ENCODE results near the gene PLAAT4.

Gene PLAAT4

GRCh38 chr11:63536669-63537292, at the start of gene PLAAT4:
TSS of gene PLAAT4 (plus strand) at chr11:63536808. CDS start at chr11:63536869, 61 bp downstream.
- DNase-seq (ENCODE audit: low read depth in 2 of 2) = no peak

GRCh38 chr11:63488789-63489188, 47.8 kb upstream of the PLAAT4 start:
- no peak for DNase-seq (ENCODE audit: low read depth in 2 of 2)

DNA sequence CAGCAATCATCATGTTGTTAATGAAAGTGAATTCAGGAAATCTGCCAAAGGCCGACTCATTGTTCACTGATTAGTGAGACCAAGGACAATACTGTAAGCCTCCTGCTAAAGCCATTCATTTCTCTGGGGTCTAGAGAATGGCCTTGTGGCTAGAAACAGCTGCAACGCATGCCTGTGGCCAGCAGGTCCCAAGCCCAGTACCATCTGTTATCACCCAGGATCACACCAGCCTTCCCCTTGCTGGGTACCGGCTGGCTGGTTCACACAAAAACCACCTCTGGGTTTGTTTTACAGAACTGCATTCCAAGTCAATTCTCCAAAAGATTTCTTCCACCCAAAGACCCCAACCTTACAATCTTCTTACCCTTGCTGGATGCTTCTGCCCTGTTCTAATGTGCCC, 46.7 kb upstream of the PLAAT4 start:
- DNase-seq (ENCODE audit: low read depth in 2 of 2) = no peak

GRCh38 chr11:63490551-63491239, 45.9 kb upstream of the PLAAT4 start, which contains the start of gene PLAAT5:
TSS of gene PLAAT5 (minus strand) at chr11:63491167. CDS start at chr11:63491034, 133 bp downstream.
- DNase-seq (ENCODE audit: low read depth in 2 of 2) = no peak

DNA sequence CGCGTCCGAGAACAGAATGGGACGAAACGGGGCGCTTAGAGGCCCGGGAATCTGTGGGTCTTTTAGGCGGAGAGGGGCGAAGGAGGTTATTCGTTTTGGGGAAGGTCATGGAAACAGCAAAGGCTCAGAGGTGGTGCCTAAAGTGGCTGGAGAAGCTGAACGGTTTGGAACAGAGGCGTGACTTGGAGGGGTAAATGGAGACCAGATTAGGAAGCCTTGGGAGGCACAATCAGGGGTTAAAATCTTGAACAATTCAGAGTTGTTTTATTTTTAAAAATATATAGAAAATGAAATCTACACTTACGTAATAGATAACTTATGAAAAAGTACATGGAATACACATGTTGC, 45.4 kb upstream of the PLAAT4 start:
- no peak for DNase-seq (ENCODE audit: low read depth in 2 of 2)

DNA sequence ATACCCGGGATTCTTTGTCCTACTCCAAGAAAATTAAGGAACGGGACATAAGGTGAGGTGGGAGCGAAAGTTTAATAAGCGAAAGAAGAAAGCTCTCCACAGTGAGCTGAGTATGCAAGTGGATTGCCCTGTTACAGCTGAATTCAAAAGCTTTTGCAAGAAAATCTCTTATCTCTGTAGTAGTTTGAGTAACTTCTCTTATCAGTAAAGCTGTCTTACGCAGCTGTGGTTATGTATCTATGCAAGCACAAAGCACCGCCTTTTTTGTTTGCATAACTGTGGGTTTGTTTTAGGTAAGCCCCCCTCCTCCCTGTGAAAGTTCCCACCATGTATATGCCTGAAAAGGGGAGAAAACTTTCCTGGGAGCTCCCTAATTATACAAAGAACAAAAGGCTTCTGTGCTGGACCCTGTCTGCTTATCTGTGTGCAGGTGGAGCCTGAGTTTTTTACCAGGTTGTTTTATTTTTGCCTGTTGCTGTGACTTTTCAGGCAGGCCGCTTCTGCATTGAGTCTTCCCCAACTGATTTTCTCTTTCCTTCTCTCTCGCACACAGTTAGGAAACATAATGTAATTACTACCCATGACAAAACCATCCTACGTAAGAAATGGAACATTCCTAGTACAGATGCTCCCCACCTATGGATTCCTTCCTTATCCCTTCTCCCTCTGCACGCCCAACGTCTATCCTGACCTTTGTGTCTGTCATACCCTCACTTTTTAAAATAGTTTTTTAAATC, 44.8 kb upstream of the PLAAT4 start:
- no peak for DNase-seq (ENCODE audit: low read depth in 2 of 2)

- DNase-seq (ENCODE audit: low read depth in 2 of 2) = no peak
These were observed 44.2 kb upstream of the PLAAT4 start for GRCh38 chr11:63492441-63492840.

DNA sequence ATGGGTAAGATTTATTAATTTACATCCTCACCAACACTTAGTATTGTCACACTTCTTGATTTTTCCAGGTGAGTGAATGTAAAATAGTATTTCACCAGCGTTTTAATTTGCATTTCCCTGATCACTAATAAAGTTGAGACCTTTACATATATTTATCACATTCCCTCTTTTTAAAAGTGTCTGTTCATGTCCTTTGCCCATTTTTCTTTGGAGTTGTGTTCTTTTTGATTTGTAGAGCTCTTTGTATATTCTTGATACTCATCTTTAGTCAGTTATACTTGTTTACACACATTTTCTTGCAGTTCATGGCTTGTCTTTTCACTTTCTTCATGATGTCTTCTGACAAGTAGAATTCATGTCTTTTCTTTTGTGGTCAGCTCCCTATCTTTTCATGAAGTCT, 43.5 kb upstream of the PLAAT4 start:
- no peak for DNase-seq (ENCODE audit: low read depth in 2 of 2)

GRCh38 chr11:63494975-63495374, 41.6 kb upstream of the PLAAT4 start:
- no peak for DNase-seq (ENCODE audit: low read depth in 2 of 2)

DNA sequence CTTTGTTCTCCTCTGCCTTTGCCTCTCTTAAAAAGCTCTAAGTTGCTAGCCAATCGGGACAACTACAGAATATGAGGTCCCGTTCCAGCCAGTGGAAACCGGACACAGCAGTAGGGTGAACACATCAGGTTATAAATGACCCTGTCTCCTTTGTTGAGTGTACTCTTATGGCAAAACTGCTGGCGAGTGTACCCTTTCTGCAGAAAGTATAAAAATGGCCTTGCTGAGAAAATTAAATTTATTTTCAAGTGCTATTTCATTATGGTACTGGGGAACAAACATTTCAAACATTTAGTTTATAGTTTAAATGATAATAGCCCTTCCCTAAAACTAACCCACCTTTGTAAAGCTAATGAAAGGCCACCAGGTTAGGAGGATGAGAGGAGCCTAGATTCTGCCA, 36.7 kb upstream of the PLAAT4 start:
- DNase-seq (ENCODE audit: low read depth in 2 of 2) = no peak

DNA sequence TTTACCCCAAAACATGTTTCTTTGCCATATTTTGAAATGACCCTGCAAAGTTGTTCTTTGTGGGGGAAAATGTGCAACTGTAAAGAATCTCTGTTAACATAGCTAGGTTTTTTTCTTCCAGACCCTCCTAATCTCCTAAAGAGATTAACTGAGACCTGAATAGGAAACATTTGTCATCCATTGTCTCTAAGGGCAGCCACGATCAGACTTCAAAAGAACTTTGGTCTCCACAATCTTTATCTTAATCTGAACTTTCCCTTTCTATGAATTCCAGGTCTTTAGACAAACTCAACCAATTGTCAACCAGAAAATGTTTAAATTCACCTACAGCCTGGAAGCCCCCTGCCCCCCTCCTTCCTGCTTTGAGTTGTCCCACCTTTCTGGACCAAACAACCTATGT, 35.4 kb upstream of the PLAAT4 start:
- DNase-seq (ENCODE audit: low read depth in 2 of 2) = no peak

GRCh38 chr11:63502252-63502820, 34.3 kb upstream of the PLAAT4 start:
- DNase-seq (ENCODE audit: low read depth in 2 of 2) = no peak

DNA sequence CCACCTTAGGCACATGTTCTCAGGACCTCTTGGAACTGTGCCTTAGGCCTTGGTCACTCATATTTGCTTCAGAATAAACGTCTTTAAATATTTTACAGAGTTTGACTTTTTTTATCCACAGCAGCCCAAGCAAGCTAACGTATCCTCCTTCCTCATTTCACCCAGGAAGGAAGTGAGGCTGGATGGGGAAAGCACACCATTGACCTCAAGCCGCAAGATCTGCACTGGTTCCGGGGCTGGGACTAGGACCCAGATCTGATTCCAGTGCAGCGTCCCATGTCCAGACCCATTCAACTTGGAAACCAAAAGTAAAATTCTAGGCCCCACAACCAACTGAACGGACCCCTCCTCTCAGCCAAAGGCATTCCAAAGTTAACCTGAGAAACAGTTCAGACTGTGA, 33.1 kb upstream of the PLAAT4 start:
- no peak for DNase-seq (ENCODE audit: low read depth in 2 of 2)

GRCh38 chr11:63504054-63504453, 32.6 kb upstream of the PLAAT4 start:
- no peak for DNase-seq (ENCODE audit: low read depth in 2 of 2)

- DNase-seq (ENCODE audit: low read depth in 2 of 2) = no peak
These were observed 31.5 kb upstream of the PLAAT4 start for GRCh38 chr11:63504933-63505586.

GRCh38 chr11:63505857-63506528, 30.6 kb upstream of the PLAAT4 start, which contains the start of gene LGALS12:
TSS of gene LGALS12 (plus strand) at chr11:63506084. CDS start at chr11:63506459, 375 bp downstream.
- DNase-seq (ENCODE audit: low read depth in 2 of 2) = no peak

DNA sequence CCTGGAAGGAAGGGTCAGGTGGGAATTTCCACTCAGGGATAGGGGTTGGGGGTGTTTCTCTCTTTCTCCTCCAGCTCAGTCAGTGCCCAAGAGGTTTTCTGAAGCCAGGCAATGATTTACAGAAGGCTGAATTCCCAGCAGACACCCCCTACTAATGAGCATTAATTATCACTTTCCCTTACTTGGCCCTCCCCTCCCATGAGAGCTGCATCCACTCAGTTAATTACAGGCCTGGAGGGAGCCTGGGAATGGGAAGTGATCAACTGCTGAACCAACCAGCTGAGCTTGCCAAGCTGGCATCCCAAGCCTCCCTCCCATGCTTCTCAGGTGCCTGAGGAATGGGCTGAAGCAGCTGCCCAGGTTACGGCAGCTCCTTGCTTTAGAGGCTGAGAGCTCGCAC, 29.7 kb upstream of the PLAAT4 start:
- no peak for DNase-seq (ENCODE audit: low read depth in 2 of 2)

DNA sequence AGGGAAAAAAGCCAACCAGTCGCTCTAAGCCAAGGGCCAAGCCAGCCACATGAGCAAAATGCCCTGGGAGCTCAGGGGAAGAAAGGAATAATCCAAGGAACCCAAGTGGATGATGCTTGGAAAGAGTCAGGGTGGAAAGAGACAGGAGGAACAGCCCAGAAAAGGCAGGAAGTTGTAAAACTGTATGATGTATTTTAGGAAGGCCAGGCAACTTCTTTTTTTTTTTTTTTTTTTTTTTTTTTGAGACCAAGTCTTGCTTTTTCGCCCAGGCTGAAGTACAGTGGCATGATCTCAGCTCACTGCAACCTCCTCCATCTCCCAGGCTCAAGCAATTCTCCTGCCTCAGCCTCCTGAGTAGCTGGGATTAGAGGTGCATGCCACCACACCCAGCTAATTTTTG, 29.1 kb upstream of the PLAAT4 start:
- DNase-seq (ENCODE audit: low read depth in 2 of 2) = no peak

- no peak for DNase-seq (ENCODE audit: low read depth in 2 of 2)
These were observed 28.6 kb upstream of the PLAAT4 start for GRCh38 chr11:63508009-63508408.

- DNase-seq (ENCODE audit: low read depth in 2 of 2) = no peak
These were observed 27.9 kb upstream of the PLAAT4 start for GRCh38 chr11:63508745-63509144.

GRCh38 chr11:63510360-63511047, 26.1 kb upstream of the PLAAT4 start:
- no peak for DNase-seq (ENCODE audit: low read depth in 2 of 2)

Measured in stimulated activated CD8-positive, alpha-beta memory T cell treated with anti-CD3 and anti-CD28 coated beads, Interleukin-15, amount 100 ng/mL, for 4 hours (primary cell).